GM12878 (cell line): ENCODE data around the gene MS4A2.
"Not testable (repeated sequence)": the region's sequence is repeated elsewhere in the genome, so short reads cannot be mapped to it uniquely, and the experiment has no call there.

ENCODE experiments used
- CTCF ChIP-seq, 3 experiments: IDR thresholded peaks in 2 of 3; conservative IDR thresholded peaks in 1 of 3; 2 replicates each; pipeline ENCODE4 v1.5.1; 2011; ENCODE audit warnings: low read depth in 3 of 3, low read length in 3 of 3, mild to moderate bottlenecking in 3 of 3, control low read depth in 2 of 3, moderate library complexity in 2 of 3, inconsistent platforms in 1 of 3, mixed read lengths in 1 of 3; ENCODE audit not compliant: control insufficient read depth in 2 of 3, insufficient read depth in 1 of 3; ENCODE audit errors: extremely low read depth in 1 of 3
- RBBP5 ChIP-seq: fragments of 200-600 bp; sonication (generic); conservative IDR thresholded peaks from 2 replicates; pipeline ENCODE4 v1.6.1; 2016
- ZBTB4 ChIP-seq: fragments of 450-650 bp; formaldehyde crosslinking; IDR thresholded peaks from 2 replicates; pipeline ENCODE4 v1.4.0; 2022; ENCODE audit warnings: mild to moderate bottlenecking, moderate library complexity

- TF ChIP-seq ZBTB4 (CRISPR knock-in tag); CTCF (IDR thresholded peaks at IDR 0.05 in 2 of 3, conservative IDR thresholded peaks at IDR 0.05 in 1 of 3; ENCODE audit: control insufficient read depth in 2 of 3, extremely low read depth in 1 of 3, insufficient read depth in 1 of 3, low read depth in 3 of 3, low read length in 3 of 3); RBBP5: not testable (repeated sequence)
These were observed 20.2 kb downstream of the MS4A2 start for GRCh38 chr11:60108631-60109030.
